T follicular helper cell (primary cell): Measurements from ENCODE around the gene ALDOA.
A peak's percentile ranks its signal among the peaks of the same experiment; 100 is the strongest.

Experiments
- DNase-seq: peaks from one replicate; pipeline ENCODE4 v3.0.0-alpha.2; 2020; ENCODE audit warnings: low read depth

The ALDOA gene

GRCh38 chr16:30069611-30070462 lies 4.3 kb downstream of the ALDOA start:
- DNase-seq: no peak

- no peak for DNase-seq
Observed at GRCh38 chr16:30070490-30070889, 4.9 kb downstream of the ALDOA start.

- peak; percentile 89 for DNase-seq
Observed at GRCh38 chr16:30075503-30076275, 10.1 kb downstream of the ALDOA start, which contains the start of gene PPP4C. PPP4C (plus strand) TSS chr16:30075994; CDS start chr16:30076378, 384 bp downstream.

DNA sequence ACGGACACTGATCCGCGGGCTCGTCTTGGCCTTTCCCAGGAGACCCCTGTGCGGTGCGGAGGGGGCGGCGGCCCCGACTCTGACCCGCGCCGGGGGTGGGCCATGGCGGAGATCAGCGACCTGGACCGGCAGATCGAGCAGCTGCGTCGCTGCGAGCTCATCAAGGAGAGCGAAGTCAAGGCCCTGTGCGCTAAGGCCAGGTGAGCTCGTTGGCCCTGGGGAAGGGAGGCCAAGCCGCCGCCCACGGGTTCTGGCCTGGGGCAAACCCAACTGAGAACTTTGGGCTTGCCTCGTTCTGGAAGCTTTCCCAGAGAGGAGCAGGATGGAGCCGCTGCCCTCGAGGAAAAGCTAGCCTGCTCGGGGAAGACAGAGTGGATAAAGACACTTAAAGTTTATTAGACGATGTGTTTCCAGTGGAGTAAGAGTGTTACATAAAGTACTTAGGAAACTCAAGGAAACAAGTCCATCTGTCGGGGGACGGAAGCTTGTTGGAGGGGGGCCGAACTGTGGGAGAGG lies 10.8 kb downstream of the ALDOA start:
- DNase-seq: no peak

DNA sequence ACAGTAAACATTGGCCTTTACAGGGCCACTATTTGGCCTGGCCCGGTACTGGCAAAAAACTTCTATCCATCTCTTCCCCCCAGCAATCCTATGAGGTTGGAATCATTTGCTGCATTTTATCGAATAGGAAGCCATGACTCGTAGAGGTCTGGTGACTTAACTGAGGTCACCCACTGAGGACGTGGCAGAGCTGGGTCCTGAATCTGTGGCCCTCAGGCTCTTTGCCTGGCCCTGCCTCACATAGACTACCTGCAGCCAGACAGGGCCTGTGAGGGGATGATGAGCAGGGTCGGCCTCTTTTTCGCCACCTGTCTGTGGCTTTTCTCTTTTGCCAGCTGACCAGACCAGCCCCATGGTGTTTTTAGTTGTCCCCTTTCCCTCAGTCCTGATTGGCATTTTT lies 12.1 kb downstream of the ALDOA start:
- DNase-seq: no peak

DNA sequence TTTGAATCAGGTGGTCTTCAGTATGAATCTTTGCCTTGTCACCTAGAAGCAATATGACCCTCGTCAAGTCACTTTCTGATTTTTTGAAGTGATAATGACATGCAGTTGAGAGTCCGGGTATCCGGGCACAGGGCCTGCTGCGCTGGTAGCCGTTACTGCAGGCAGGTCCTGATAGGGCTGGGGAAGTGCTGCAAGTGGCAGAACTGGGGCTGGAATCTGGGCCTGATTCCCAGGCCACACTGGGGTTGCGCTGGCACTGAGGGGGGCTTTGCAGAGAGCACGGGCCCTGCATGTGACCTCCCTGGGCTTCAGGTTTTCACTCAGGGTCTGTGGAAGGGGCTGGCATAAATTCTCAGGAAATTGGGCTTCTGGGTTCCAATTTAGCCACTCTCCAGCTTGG lies 13.2 kb downstream of the ALDOA start:
- no peak for DNase-seq

DNA sequence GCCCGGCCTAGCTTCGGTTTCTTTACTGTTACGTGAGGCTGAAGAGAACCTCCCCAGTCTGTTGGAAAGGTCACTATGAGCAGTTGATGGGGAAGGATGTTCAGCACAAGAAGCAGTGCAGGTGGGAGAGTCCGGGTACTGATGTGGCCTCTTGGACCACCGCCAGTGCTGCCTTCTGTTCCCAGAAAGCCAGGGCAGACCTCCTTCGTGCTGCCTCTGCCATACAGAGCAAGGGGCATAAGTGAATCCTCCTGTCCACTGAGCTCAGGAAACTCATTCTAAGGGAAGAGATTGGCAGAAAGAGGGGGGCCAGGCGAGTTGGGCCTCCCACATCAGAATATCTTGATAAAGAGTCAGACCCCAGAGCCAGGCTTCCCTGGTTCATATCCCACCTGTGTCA lies 13.9 kb downstream of the ALDOA start:
- no peak for DNase-seq

DNA sequence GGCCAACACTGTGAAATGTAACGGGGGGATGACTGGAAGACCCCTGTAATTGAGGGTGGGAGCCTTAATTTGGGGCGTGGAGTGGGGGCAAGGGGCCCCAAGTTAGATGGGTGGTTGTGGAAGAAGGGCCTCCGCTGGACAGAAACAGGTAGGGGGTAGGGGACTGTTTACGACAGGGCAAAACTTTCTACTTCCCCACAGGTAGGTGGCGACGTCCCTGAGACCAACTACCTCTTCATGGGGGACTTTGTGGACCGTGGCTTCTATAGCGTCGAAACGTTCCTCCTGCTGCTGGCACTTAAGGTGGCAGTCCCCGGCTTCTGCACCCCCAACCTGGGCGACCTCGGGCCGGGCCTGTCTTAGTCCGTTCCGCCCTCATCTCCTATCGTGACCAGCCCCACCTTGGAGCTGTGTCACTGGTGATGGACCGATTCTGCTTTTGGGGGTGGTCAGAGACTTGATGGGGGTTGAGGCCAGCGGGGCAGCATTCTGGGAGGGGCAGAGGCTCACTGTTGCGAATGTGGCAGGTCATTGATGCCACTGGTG lies 17.1 kb downstream of the ALDOA start:
- no peak for DNase-seq

GRCh38 chr16:30083216-30084055 lies 17.9 kb downstream of the ALDOA start:
- DNase-seq: no peak

- no peak for DNase-seq
Observed at GRCh38 chr16:30084096-30084815, 18.7 kb downstream of the ALDOA start.

DNA sequence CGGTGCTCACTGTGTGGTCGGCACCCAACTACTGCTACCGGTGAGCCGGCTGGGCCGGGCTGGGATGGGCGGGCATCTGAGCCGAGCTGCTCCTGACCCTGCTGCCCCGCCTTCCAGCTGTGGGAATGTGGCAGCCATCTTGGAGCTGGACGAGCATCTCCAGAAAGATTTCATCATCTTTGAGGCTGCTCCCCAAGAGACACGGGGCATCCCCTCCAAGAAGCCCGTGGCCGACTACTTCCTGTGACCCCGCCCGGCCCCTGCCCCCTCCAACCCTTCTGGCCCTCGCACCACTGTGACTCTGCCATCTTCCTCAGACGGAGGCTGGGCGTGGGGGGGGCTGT lies 19.2 kb downstream of the ALDOA start:
- DNase-seq: no peak

DNA sequence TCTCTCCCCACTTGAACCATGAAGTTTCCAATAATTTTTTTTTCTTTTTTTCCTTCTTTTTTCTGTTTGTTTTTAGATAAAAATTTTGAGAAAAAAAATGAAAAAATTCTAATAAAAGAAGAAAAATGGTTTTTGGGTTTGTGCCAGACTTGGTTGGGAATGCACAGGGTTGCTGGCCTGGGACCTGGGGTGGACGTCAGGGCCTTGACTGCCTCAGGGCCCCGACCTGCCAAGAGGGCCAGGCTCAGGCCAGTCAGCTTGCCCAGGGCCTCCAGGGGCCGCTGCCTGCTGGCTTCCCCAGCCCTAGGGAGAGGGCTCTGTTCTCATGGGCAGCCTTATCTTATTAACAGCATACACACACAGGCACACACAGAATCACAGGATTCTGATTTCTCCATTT lies 19.7 kb downstream of the ALDOA start:
- DNase-seq: no peak

- DNase-seq: no peak
Observed at GRCh38 chr16:30085820-30086219, 20.3 kb downstream of the ALDOA start.

- DNase-seq: no peak
Observed at GRCh38 chr16:30086291-30087140, 21.0 kb downstream of the ALDOA start.

- DNase-seq: no peak
Observed at GRCh38 chr16:30087181-30087898, 21.8 kb downstream of the ALDOA start.

GRCh38 chr16:30088237-30088831 lies 22.8 kb downstream of the ALDOA start:
- DNase-seq: no peak

DNA sequence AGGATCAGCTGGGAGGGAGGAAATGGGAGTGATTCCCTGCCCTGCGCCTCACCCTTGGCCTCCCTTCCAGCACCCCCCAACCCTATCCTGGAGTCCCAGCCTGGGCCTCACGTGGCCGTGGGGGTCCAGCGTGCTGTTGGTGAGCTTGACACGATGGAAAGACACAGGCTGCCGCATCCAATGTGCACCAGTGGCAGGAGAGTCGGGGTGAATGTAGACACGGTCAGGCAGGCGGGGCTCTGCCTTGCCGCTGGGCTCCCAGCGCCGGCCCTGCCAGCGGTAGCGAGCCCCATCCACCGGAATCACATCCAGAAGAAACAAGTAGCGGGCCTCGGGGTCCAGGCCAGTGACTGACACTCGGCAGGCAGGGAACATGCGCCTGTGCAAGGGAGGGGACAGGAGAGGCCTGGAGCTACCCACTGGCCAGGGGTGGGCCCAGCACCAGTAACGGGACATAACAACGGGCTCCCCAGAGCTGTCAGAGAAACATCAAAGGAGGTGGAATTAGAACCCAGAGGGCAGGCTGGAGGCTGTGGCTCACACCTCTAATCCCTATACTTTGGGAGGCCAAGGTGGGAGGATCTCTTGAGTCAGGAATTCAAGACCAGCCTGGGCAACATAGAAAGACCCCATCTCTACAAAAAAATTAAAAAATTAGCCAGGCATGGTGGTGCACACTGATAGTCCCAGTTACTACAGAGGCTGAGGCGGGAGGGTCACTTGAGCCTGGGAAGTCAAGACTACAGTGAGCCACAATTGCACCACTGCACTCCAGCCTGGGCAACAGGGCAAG lies 23.5 kb downstream of the ALDOA start:
- no peak for DNase-seq

GRCh38 chr16:30090610-30091331 lies 25.2 kb downstream of the ALDOA start:
- no peak for DNase-seq
